HG03103 (cell line): ENCODE measurements around the gene SYT7.

Source experiments
- ATAC-seq: cut with Tn5 transposase; IDR thresholded peaks from one replicate; pipeline ENCODE4 v1.9.1; 2021; ENCODE audit warnings: low read depth; ENCODE audit not compliant: unreplicated experiment

SYT7 gene

DNA sequence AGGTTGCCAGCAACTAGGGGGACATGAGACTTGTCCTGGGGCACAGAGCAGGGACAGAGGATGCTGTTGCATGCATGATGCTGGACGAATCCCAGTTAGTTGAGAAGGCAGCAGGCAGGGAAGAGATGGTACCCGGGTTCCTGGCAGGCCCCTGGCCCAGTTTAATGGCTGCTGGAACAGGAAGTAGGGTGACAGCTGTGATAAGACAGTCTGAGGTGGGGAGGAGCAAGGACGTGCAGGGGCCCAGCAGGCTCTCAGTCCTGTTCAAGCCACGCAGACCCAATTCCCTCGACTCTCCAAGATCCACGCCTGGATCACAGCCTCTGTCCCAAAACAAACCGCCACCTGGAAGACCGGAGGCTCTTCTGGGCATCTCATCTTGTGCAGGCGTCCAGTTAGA, 40.3 kb downstream of the SYT7 start:
- ATAC-seq, result no peak

DNA sequence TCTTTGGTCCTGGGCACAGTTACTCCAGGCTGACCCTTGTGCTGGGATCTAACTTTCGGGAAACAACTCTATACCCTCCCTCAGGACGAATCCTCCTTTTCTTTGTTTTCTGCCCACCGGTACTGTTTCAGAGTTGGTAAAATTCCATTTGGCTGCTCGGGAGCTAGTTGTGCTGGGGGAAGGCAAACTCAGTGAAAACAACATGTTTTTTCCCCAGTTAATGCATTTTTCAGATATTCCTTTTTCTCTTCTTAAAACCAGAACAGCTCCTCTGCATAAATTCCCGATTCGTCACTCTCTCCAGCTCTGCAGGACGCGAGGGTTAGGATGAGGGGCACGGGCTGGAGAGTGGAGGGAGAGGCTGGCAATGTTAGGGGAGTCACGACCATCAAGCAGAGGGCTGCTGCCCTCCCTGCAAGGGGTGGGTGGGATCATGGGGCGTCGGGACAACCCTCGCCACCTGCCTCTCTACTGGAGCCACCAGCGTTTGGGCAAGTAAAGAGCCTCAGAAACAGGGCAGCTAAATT, 41.0 kb downstream of the SYT7 start:
- ATAC-seq, result no peak

DNA sequence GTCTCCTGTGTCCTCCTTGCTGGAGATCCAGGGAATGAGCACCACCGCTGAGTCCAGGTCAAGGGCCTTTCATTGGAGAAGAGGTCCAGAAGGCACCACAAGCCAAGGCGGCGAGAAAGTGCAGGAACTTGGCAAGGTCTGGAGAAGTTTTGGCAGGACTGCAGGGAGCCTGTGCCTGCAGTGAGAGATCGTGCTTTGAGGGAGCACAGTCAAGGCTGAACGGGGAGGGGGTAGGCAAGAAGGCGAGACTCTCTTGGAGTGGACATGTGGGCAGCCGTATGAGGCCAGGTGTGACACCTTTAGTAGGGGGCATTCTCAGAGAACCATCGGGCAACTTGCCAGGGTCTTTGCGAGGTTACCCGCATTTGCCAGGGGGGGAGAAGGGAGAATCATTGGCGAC, 41.9 kb downstream of the SYT7 start:
- ATAC-seq, result no peak

DNA sequence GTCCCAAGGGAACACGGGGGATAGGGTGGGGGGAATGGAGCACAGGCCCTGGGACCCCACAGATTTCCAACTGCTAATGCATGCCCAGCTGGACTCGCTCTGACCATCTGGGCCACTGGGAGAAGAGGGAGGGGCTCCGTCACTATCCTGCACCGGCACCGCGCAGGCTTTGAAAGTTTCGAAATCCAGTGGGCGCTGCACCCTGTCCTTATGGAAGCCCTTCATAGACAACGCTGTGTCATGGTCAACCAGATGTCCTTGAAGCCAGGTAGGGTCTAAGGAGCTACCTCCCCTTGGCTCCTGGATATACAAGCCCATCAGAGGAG, 42.3 kb downstream of the SYT7 start:
- no peak for ATAC-seq

DNA sequence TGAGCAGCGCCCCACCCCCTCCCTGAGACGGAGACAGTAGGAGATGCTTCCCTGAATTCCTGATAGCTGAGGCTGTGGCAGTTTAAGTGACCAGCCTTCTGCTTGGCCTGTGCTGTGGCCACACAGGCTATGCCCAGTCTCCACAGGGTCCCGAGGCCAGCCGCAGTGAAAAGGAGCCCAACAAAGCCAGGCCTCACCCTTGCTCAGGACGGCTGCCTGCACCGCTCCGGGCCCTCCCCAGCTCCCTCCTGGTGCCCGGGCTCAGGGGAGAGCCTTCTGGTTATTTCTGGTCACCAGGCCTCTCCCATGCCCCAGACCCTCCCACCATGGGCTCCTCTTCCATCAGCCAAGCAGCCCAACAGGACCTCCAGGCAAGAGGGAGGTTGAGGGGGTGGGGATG, 43.5 kb downstream of the SYT7 start:
- ATAC-seq, result no peak

DNA sequence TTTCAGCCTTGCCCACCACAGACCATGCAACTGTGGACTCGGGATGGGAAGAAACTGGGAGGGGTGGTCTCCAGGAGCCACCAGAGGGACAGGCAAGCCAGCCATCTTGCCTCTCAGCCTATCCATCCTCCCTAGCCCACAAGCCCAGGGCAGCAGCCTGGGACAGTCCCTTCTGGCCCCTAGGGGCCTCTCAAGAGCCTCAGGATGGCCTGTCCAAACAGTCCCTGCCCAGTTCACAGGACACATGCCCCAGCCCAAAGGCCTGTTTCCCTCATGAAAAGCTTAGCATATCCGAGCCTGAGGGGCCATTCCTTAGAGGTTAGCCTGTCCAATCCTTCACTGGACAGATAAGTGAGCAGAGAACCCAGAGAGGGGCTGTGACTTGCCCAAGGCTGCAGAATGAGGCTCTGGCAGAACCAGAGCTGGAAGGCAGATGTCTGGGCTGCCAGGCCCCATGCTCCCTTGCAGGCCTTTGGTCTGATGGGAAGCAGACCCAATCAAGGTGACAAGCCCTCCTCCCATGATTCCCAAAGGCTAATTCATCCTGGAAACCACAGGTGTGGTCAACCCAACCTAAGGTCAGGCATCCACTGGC, 44.1 kb downstream of the SYT7 start:
- no peak for ATAC-seq

DNA sequence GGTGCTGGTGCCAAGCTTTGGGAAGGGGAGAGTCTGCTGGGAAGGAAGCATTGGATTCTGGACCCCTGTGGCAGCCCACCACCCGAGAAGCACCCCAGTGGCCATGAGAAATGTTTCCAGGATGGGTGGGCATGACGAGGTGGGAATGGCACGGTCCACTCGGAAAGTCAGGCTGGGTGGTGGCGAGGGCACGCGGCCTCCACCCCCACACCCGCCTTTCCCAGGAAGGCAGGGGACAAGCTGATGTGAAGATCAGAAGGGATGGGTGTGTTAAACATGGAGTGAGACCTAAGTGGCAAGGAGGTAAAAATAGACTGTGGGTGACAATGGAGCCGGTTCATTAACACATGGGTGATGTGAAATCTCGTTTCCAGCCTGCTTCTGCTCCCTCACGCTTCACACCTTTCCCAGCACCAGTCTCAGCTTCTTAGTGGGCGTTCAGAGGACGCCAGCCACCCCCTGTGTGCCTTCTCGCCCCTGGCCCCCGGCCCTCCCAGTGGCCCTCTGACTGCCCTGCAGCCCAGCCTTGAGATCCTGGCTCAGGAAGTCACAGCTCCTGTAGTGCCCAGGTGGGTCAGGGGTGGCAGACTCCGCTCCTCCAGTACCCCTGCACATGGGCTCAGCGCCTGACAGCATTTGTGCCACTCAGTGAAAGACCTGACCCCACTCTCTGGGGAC, 44.7 kb downstream of the SYT7 start:
- ATAC-seq, result no peak

DNA sequence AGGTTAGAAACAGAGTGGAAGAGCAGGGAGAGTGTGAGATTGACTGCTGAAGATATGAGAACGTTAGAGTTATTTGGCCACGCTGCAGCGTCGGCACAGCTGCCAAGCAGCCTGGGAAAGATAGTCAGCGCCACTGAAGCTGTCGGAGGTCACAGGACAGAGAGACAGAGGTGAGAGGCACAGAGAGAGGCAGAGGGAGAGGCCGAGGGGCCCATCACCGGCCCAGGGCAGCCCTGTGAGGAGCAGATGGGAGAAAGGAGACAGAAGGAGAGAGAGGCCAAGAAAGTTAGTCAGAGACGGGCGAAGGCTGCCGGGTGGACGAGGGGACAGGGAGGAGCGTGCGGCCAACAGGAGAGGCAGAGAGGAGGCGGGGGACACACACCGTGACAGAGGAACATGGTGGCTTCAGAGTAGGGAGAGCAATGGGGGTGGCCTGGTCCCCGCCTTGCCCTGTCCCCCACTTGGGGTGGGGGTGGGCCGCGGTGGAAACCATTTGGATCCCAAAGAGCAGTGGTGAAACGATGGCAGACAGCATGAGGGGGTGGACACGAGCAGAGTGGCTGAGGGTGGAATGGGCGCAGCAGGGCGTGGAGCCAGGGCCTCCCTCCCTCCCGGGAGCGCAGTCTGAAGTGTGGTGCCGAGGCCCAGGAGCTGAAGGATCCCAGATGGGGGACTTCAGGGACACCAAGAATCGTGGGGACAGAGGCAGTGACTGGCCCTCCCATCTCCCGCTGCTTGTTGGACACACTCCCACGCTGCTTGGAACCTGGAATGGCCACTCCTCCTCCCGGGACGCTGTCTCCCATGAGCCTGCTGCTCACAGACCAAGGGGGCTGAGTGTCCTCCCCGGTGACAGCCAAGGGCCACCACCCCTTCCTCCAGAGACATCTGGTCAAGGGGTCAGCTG, 45.7 kb downstream of the SYT7 start:
- no peak for ATAC-seq

DNA sequence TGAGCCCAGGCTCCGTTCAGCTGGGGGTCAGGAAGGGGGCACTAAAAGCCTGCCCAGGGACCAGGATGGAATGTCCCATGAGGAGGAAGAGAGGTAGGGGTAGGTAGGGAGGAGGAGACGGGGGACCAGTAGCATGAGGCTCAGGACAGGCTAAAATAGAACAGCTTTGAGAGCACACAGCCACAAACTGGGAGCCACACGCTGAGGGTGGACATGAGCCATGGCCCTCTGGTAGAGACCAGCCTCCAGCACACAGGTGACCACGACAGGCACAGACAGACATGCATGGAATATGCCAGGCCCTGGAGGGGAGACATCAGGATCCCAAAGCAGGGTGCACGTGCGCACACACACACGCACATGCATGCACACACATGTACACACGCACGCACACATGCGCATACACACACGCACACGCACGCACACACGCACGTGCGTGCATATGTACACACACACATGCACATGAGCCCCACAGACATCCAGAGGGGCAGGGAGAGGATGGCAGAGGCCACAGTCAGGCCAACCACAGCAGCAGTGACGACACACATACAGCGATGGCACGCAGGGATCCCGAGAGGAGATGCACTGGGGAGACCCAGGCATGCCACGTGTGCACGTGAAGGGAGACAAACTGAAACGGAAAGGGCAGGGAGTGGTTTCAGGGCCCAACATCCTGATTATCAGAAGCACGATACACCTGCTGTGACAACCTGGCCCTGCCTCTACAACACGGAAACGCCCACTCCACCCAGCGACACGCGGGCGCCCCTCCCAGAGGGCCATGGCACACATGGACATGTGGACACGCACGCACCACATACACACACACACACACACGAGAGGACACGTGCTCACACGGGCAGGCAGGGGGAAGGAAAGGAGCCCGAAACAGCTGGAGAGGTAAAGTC, 46.6 kb downstream of the SYT7 start:
- no peak for ATAC-seq

DNA sequence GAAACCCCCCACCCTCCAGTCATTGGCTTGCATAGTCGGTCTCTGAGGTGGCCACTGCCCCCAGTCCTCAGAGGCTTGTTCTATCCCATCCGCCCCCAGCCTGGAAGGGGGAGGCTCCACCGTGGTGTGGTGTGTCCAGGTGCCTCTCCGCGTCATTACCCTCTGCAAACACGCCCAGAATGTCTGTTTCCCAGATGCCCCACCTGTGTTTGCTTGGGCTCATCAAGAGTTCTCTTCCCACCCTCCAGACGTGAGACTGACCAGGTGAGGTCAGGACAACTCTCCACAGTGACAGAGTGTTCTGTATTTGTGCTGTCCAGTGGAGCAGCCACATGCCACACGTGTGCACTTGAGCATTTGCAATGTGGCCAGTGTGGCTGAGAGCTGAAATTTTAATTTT, 47.5 kb downstream of the SYT7 start:
- ATAC-seq, result no peak

DNA sequence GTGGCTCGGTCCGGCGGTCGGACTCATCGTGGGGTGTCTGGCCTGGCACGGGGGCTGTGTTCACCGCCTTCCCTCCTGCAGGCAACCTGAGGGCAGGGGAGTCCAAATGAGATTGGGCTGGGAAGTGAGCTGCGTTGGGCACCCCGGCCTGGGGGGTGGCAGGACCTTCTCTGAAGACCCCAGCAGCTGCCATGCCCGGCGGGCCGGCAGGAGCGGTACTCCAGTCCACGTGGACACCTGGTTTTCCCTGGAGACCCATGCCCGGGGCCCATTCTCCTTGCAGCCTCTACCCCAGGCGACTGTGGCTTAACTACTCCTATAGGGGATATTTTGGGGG, 47.9 kb downstream of the SYT7 start:
- ATAC-seq, result no peak

DNA sequence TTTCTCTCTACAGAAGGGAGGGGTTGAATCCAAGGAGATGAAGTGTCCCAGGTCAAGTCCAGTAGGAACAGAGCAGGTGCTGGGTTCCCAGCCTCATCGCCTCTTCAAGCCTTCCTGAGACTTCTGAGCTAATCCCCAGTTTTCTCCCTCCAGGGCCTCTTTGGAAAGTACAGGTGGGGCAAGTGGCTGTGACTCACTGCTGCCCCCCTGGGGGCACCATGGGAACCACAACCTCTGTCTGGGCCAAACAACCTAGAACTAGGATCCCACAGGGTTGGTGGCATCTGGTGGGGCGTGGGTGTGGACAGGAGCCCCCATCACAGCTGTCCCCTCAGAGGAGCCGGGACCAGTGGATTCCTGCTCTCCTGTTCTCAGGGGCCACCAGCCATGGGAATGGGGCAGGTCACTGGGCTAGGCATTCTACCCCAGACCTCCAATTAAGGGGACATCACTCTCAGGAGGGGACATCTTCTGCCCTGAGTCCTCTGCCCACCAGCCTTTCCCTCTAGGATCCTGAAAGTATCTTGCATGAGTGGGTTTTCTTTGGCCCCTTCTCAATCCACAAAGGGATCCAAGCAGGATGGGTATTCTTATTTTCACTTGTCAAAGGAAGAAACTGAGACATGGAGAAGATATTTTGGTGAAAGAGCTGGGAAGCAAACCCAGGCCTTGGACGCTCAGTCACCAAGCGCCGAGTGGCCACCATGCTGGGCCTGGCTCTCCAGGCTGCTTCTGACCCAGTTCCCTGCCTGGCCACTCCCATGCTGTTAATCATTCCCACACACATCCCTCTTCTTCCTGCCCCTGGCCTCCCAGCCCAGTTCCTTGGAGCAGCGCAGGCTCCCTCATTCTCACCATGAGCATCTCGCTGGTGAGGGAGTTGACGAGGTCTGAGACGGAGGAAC, 48.5 kb downstream of the SYT7 start:
- ATAC-seq, result no peak

DNA sequence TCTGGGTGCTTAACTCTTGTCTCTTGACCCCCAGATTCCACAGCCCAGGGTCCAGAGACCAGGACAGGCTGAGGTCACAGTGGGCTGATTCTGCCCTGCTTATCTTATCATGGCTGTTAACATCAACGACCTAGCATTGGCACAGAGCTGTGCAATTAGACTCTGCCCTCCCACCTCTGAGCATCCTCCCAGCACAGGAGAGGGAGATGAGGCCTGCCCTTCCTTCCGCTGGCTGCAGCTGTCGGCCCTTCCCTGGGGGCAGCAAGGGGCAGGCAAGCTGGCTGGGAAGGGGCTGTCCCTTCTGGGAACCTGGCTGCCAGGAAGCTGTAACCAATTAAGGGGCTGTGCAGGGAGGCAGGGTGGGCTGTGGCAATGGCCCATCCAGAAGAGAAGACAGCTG, 49.8 kb downstream of the SYT7 start:
- ATAC-seq, result no peak

DNA sequence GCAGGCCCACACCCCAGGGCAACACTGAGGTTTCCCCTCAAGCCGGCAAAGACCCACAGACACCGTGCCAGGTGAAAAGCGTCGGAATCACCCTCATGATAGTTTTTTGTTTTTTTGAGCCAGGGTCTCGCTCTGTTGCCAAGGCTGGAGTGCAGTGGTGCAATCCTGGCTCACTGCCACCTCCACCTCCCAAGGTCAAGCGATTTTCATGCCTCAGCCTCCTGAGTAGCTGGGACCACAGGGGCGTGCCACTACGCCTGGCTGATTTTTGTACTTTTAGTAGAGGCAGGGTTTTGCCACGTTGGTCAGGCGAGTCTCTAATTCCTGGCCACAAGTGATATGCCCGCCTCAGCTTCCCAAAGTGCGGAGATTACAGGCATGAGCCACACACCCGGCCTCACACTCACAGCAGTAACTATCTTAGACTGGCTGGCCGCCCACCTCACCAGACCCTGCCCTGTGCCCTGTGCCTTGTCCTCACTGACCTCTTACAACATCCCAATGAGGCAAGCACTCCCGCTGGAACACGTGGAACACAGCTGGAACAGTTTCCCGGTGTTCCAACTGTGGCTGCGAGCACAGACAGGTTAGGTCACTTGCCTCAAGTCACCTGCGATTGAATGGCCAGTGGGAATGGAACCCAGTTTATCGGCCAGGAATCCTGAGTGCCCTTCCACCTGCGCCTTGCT, 51.2 kb downstream of the SYT7 start:
- no peak for ATAC-seq

DNA sequence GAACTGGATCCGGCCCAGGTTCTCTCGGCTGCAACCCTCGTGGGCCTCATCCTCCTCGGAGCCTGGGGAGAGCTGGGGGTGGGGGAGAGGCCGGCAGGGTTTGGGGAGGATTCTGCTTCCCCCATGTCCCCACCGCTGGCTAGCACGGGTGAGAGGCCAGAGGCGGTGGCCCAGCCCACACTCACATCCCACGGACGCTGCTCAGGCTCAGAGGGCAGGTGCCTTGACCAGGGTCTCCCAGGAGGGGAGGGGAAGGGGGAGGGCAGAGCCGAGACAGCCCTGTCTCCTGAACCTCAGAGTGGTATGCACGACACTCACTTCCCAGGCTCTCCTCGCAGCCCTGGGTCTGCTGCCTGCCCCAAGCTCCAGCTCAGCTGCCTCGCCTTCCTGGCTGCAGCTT, 52.8 kb downstream of the SYT7 start:
- no peak for ATAC-seq

DNA sequence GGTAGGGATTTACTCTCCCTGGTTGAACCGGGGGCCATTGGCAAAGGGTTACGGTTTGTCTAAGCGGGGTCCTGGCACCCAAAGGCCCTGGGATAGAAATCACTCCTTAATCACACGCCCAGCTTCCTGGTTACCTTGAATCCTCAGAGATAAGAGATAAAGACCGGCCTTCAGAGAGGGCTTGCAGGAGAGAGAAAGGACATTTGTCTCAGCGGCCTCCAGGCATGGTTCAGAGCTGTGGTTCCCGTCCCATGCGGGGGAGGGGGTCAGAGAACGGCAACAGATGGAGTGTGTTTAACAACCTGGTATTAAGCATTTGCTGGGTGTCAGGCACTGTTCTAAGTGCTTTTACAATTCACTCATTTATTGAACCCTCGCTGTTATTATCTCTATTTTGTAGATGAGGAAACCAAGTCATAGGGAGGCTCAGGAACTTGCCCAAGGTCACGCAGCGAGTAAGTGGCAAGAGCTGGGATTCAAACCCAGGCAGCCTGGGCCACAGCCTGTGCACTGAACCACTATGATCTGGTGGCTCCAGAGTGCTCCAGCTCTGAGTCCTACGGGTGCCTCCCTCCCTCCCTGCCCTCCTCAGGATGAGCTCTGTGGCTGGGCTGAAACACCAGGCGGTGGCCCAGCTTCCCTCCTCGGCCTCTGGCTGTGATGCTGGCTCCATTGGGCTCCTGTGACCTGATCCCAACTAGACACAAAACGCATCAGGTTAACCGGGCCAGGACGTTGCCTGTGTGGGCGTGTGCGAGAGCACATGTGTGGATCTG, 53.7 kb downstream of the SYT7 start:
- no peak for ATAC-seq

DNA sequence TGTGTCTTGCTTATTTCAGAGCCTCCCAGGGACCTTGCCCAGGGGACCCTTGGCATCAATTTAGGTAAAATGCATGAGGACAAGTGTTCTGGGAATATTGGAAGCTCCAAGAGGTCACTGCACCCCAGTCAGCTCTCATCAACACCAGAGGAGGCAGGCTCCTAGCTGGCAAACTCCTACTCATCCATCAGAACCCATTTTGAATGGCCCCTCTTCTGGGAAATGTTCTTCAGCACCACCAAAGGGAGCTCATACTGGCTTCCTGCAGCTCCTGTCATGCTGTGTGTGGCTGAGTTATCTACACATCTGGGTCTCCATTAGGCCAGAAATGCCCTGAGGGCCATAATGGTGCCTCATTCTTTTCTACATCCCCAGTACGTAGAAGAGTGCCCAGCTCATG, 54.6 kb downstream of the SYT7 start:
- no peak for ATAC-seq

DNA sequence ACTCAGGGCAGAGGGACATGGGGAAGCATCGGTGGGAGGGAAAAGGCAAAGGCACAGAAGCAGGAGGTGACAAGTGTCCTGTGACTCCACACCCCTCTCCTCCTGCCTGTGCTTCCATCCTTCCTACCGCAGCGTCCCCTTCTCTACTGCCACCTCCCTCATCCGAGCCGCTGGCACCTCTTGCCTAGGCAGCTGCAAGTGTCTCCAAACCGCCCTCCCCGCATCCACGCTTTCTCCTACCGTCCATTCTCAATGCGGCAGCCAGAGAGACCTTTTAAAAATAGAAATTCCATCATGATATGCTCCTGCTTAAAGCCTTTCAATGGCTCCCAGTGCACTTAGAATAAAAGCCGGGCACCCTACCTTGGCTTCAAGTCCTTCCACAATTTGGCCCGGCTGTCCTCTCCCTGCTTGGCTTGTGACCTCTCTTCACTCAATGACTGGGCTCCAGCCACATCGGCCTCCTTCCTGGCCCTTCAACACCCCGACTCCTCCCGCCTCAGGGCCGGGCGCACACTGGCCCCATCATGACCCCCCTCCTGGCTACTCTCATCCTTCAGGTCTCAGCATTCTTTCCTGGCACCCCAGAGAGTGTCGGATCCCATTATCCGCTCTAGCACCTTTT, 55.8 kb downstream of the SYT7 start:
- ATAC-seq, result no peak
